Loucy (cell line): ENCODE results near the gene ARHGAP10.

ENCODE experiments used
- EZH2phosphoT487 ChIP-seq: fragments of 200-600 bp; IDR thresholded peaks from 2 replicates; pipeline ENCODE4 v1.6.1; 2018; ENCODE audit warnings: antibody characterized with exemption, mild to moderate bottlenecking, moderate library complexity, borderline replicate concordance
- TF ChIP-seq, protein P1 (sequence below): fragments of 200-600 bp; sonication (generic); conservative IDR thresholded peaks from 2 replicates; pipeline ENCODE4 v1.5.1; 2014; ENCODE audit warnings: mild to moderate bottlenecking, antibody characterized with exemption, low read length

DNA sequence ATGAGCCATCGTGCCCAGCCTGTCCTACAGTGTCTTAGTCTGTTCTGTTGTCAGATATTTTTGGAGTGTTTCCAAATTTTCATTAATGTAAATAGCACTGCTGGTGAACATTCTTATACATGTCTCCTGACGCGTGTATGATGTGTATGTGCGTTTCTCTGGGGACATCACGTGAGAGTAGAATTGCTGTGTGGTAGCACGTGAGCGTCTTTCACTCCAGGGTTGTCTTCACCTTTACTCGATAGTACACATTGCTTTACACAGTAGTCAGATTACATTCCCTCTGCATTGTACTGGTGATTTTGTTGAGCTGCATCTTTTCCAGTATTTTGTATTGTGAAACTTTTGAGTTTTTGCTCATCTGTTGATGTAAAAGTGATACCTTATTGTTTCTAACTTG is 60.0 kb downstream of the ARHGAP10 start:
- TF ChIP-seq, protein P1, sequence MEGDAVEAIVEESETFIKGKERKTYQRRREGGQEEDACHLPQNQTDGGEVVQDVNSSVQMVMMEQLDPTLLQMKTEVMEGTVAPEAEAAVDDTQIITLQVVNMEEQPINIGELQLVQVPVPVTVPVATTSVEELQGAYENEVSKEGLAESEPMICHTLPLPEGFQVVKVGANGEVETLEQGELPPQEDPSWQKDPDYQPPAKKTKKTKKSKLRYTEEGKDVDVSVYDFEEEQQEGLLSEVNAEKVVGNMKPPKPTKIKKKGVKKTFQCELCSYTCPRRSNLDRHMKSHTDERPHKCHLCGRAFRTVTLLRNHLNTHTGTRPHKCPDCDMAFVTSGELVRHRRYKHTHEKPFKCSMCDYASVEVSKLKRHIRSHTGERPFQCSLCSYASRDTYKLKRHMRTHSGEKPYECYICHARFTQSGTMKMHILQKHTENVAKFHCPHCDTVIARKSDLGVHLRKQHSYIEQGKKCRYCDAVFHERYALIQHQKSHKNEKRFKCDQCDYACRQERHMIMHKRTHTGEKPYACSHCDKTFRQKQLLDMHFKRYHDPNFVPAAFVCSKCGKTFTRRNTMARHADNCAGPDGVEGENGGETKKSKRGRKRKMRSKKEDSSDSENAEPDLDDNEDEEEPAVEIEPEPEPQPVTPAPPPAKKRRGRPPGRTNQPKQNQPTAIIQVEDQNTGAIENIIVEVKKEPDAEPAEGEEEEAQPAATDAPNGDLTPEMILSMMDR, result no peak
- TF ChIP-seq EZH2phosphoT487, result no peak
